Germinal center (tissue), 1 donor: ENCODE measurements around the gene TST.

ENCODE experiments used
- DNase-seq: peaks from one replicate; pipeline ENCODE4 v3.0.0; 2012; ENCODE audit warnings: mixed read lengths, low spot score

Gene TST

DNA sequence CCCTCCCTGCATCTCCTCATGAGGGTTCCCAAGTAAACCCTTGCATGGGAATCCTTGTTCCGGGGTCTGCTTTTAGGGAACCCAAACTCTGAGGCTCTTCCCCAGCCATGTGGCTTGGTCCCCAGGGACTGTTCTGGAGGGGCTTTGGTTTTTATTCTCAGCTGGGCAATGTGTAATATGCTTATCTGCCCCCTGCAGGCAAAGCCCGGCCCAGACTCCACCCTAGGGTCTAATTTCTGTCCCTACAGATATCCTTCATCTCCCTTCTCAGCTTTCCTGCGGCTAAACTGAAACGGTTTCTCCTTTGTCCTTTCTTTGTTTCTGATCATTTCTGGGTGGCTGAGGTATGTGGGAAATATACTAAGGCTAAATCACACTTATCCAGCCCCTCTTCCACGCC is 37.1 kb downstream of the TST start:
- DNase-seq: peak; percentile 21

DNA sequence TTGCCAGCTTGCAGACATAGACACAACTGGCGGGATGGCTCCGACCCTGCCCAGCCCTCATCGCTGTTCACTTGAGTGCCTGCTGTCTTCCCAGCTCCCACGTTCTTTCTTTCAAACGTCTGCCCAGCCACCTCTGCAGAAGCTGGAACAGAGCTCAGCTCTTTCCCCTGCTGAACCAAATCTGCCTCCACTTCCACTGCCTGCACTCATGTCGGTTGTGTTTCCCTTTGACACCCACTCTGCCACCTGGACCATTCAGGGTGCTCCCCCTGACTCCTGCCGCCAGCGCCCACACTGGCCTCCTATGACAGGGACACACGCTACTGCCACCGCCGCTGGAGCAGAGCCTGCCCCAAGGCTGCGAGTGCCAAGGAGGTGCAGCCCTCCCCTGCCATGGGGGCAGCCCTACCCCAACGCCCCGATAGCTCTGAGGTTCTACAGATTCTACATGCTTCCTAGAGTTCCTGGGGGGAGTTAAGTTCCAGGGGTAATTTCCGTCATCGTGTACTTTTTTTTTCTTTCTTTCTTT is 37.9 kb downstream of the TST start:
- no peak for DNase-seq

DNA sequence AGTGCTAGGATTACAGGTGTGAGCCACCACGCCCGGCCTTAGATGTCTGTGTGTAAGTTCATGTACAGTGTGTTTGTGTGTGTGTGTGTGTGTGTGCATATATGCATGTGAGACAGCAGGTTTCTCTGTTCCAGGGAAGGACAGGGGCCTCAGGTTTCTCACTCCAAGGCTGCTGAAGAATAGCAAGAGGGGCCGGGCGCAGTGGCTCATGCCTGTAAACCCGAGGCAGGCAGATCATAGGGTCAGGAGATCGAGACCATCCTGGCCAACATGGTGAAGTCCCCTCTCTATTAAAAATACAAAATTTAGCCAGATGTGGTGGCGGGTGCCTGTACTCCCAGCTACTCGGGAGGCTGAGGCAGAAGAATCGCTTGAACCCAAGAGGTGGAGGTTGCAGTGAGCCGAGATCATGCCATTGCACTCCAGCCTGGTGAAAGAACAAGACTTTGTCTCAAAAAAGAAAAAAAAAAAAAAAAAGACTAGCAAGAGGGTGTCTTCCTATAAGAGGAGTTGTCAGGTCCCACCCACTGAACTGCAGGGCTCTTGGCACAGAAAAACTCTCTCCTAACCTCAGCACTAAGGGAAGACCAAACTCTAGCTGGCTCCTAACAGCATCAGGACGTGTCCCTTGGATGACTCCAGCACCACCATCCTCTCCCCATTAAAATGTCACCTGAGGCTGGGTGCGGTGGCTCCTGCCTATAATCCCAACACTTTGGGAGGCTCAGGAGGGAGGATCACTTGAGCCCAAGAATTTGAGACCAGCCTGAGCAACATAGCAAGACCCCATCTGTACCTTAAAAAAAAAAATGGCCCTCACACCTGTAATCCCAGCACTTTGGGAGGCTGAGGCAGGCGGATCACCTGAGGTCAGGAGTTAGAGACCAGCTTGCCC is 40.0 kb downstream of the TST start:
- DNase-seq: no peak

DNA sequence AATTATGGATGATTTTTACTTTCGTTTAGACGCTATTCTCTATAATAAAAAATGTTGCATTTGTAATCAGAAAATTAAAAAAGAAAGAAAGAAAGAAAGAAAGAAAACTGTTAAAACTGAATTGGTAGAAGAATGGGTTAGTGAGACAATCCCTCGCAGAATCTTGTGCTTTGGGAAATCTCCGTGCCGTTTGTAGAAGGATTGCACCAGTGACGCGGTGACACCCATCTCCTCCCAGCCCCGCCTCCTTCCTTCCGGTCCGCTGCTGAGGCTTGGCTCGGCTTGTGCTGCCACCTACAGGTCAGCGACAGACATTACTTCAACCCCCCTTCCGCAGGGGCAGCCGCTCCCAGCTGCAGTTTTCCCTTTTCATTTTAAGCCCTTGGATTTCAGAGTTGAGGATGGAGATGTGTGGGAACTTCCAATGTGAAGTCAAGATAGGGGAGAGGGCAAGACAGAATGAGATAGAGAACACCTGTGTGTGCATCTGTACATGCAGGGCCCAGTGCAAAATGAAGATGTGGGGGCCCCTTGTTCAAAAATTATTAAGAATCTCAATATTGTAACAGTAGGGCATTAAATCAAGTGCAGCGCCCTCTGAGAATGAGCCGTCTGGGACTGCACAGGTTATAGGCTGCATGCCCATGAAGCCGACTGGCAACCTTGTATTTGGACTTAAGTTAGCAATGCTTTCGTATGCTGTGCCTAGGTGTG is 41.1 kb downstream of the TST start:
- peak; percentile 94 for DNase-seq

DNA sequence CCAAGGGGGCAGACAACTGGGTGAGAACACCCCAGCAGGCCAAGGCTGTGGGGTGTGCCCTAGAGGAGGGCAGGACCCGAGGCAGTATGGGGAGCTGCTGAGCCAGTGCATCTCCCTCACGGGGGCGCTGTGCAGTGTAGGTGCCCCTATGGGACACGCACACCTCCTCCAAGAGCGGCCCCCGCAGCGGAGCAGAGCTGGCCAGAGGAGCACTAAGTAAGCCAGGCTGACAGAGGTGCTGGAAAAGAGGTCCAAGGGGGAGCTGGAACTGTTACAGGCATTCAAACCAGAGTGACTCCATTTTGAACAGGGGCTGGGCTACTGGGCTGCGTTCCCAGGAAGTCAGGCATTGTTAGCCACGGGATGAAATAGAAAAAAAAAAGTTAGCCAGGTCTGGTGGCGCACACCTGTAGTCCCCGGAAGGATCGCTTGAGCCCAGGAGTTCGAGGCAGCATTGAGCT is 41.8 kb downstream of the TST start:
- peak; percentile 90 for DNase-seq

DNA sequence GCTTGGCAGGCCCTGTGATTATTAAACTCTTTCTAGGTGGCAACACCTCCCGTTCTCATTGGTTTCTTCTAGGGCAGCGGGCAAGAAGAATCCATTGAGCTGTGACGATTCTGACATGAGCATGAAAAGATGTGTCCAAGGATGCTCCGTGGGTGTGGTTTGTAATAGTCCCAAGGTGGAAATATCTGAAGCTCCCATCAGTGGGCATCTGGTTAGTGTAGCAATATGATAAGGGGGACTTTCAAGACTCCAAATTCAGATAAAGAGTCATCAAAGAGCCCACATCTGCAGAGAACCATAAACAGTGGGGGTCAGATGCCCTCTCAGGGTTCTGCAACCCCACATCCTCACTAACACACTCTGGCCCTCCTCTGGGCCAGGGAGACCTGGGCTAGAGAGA is 42.6 kb downstream of the TST start:
- no peak for DNase-seq

DNA sequence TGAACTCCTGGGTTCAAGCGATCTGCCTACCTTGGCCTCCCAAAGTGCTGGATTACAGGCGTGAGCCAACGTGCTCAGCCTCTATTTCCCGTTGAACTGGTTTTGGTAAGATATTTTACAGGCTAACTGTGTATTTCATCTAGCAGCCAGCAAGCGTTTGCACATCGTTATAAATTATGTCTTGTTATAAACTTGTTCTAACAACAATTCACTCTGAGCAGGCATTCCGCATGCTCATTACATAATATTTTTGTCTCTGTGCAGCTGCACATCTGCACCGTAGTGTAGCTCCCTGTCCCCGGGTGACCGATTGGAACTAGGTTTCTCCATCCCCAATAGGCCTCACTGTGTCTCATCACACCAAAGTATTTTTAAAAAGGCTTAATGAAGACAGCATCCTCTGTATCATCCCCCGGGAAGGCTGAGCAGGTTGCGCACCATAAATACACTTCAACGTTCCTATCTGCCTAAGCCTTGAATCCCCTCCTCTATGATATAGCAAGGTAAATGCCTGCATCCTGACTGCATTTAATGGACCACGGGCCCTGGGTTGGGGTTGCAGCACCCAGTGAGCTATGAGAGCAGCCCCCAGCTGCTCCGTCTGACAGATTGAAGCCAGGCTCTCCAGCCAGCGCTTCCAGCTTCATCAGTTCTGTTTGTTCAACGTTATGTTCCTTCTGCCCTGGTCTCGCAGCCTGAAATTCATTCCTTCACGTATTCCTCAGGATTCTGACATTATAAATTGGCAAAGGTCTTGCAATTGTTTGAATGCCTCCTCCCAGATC is 47.7 kb downstream of the TST start:
- no peak for DNase-seq

DNA sequence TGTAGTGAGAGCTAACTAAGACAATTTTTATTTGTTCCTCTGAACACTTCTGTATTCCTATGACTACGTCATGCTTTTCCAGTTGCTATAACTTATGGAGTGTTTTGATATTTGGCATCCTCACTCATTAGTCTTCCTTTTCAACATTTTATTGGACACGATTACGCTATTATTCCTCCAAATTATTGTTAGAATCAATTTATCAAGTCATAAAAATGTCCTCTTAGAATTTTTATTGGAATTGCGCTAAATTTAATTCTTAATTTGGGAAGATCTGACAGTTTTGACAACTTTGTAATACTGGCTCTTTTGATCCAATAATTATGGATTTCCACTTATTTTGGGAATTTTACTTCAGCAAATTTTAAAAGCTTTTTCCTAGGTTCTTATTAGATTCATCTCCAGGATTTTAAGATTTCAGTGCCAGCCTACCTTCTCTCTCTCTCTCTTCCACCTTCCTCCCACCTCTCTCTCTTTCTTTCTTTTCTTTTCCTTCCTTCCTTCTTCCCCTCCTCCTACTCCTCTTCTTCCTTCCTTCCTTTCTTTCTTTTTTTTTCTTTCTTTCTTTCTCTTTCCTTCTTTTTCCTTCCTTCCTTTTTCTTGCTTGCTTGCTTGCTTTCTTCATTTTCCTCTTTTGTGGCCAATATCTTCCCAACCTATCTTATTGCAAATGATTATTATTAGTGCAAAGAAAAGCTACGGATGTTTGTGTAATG is 50.8 kb downstream of the TST start:
- DNase-seq: no peak

DNA sequence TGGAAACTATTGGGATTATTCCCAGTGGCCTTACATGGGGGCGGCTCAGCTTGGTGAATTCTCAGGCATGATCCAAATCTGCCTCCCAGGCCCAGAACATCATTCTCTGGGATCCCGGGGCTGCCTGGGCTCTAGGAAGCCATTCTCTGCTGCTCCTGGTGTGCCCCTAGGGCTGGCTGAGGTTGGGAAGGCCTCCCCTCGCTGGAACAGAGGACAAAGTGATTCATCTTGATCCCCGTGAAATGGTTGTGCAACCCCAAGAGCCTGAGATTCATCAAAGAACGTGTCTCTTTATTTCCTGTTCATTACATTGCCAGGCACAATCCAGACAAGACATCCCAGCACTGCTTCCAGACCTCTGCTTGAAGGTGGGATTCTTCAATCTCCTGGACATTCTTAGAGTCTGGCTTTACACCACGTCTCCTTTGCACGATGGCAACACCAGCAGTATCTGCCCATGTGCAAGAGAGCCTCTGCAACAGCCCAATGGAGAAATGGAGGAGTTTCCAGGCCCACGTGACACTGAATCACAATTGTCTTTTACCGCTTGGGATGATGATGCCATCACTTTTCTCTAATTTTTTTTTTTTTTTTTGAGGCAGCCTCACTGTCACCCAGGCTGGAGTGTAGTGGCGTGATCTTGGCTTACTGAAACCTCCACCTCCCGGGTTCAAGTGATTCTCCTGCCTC is 52.3 kb downstream of the TST start:
- no peak for DNase-seq

DNA sequence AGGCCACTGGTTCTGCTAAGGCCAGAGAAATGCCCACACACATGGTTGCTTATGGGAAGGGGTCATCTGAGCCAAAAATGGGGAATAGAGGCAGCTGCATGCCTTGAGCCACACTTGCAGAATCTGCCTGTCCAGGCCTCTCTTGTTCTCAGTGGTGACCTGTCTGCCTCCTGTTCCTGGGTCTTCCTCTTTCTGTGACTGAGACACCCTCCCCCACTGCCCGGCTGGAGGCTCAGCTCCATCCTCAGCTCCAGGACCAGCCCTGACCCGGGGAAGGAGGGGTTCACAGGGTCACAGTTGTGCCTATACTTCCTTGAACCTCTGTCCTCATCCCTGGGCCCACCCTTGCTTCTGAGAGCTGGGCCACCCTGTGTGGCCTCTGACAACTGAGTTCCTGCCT is 53.6 kb downstream of the TST start:
- DNase-seq: no peak

DNA sequence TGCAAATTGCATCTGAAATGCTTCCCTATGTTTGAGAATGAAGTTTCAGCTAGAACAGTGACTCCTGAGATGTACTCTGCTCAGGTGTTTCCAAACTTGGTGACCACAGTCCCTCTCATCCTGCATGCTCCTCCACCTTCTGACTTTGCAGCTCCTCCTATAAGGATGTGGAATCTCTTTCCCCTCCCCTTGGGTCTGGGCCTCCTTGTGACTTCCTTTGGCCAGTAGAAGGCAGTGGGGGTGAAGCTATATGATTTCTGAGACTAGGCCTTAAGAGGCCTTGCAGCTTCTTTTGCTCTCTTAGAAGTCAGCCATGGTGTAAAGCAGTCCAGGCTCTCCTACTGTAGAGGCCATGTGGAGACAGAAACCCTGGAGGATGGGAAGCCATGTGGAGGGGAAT is 55.1 kb downstream of the TST start:
- DNase-seq: no peak

DNA sequence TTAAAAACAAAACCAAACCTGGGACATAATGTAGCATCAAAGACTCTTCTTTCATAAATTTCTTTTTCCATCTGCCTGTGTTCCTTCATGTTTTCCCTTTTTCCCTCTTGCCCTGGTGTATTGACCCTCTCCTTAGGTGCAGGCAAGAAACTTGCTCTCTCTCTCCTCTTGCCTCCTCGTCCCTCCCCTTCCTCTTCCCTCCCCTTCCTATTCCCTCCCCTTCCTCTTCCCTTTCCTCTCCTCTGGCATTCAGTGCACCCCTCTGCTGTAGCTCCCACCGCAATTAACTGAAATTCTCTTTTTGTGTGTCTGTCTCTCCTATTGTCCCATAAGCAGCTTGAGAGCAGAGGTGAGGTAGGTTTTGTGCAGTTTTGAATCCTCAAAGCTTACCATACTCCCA is 55.9 kb downstream of the TST start:
- no peak for DNase-seq

DNA sequence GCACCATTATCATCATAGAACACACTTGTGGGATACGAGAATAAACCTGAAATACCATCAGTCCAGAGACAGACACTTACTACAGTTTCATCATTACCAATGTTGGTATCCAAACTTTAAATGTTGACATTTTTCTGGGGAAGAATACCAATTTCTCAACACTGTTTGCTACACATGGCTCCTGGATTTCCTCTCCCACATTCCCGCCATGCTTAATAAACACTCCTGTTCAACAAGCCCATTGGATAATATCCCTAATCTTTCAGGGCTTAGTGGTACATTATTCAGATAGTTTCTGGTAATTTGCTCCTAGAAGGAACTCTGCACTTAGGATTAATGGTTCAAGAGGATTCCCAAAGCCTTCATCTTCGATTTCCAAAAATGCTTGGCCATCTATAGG is 57.6 kb downstream of the TST start:
- DNase-seq: no peak
